GM18907 (cell line): ENCODE measurements around the gene PLEKHH2.

Experiments
- ATAC-seq: cut with Tn5 transposase; IDR thresholded peaks from one replicate; pipeline ENCODE4 v1.9.1; 2021; ENCODE audit warnings: mild to moderate bottlenecking, moderate library complexity; ENCODE audit not compliant: unreplicated experiment

Gene PLEKHH2

GRCh38 chr2:43803113-43803512 is 166.1 kb downstream of the PLEKHH2 start:
- no peak for ATAC-seq

- ATAC-seq = no peak
Measured at GRCh38 chr2:43806719-43807031, 169.6 kb downstream of the PLEKHH2 start.

- no peak for ATAC-seq
Measured at GRCh38 chr2:43810452-43810851, 173.4 kb downstream of the PLEKHH2 start.

- no peak for ATAC-seq
Measured at GRCh38 chr2:43810888-43811287, 173.8 kb downstream of the PLEKHH2 start.

GRCh38 chr2:43812006-43812405 is 174.9 kb downstream of the PLEKHH2 start:
- ATAC-seq = no peak

GRCh38 chr2:43812947-43813346 is 175.9 kb downstream of the PLEKHH2 start:
- no peak for ATAC-seq

- ATAC-seq = no peak
Measured at GRCh38 chr2:43814711-43815110, 177.7 kb downstream of the PLEKHH2 start.
